K562 (cell line): Measurements from ENCODE around the gene INPP5D. TPM values are rescaled to one million over a fixed set of nuclear protein-coding genes. Genes with fewer than 3 reads are reported as not detected.

Source experiments
- ATAC-seq: fragments of 200-7000 bp; cut with Tn5 transposase; 3 replicates; pipeline ENCODE4 v1.9.1; 2020; ENCODE audit warnings: moderate library complexity
- BruUV-seq: library from RNA; stranded (reverse); fragments of 400-500 nt; replicated peaks from 2 replicates; lab custom pipeline; 2021; lab: Mats Ljungman, UMichigan
- CTCF ChIA-PET: fragments of 300-600 bp; formaldehyde crosslinking; extraction: SDS; loops from one replicate; lab custom pipeline; 2021; ENCODE audit warnings: low intra/inter-chr PET ratio; lab: Yijun Ruan, JAX
- POLR2A ChIA-PET: fragments of 300-600, 350-650 bp; sonication (Branson Sonifier 250); formaldehyde crosslinking; extraction: SDS; loops from one replicate; lab custom pipeline; 2021; ENCODE audit warnings: antibody characterized with exemption, inconsistent platforms; lab: Yijun Ruan, JAX
- DNase-seq, 4 experiments: peaks; one replicate each; pipeline versions ENCODE4 v3.0.0 to v3.0.0-alpha.2; 2011 to 2018; ENCODE audit warnings: low spot score in 3 of 4, mixed read lengths in 3 of 4; ENCODE audit errors: extremely low read depth in 1 of 4
- FAIRE-seq: peaks from 2 replicates; lab custom pipeline; 2011; peaks lifted over from hg19 to GRCh38; lab: Jason Lieb, UNC
- H2AFZ ChIP-seq: 2 replicates; pipeline ENCODE4 v1.6.0; 2011; ENCODE audit warnings: low read depth, low read length, control low read depth, inconsistent platforms
- H3K27ac ChIP-seq: fragments of 200-600 bp; 3 replicates; pipeline ENCODE4 v1.8.0; 2011; ENCODE audit warnings: low read depth, mild to moderate bottlenecking, control low read depth, inconsistent platforms, low read length, moderate library complexity, mixed read lengths; ENCODE audit errors: extremely low read depth
- H3K27me3 ChIP-seq, 2 experiments: fragments of 300-600 bp in 1 of 2; 2 replicates in 1 of 2; 3 replicates in 1 of 2; pipeline versions ENCODE4 v1.6.0 to v1.8.0; 2011; ENCODE audit warnings: inconsistent platforms in 2 of 2, low read length in 2 of 2, mild to moderate bottlenecking in 1 of 2, mixed read lengths in 1 of 2, moderate library complexity in 1 of 2; ENCODE audit not compliant: control insufficient read depth in 2 of 2, insufficient read depth in 2 of 2
- H3K36me3 ChIP-seq: fragments of 300-600 bp; 3 replicates; pipeline ENCODE4 v1.8.0; 2011; ENCODE audit warnings: mild to moderate bottlenecking, low read length, inconsistent platforms; ENCODE audit not compliant: control insufficient read depth, insufficient read depth
- H3K4me1 ChIP-seq, 2 experiments: fragments of 200-600 bp in 1 of 2; replicated peaks in 1 of 2; 2 replicates in 1 of 2; 3 replicates in 1 of 2; pipeline versions ENCODE4 v1.5.1 to v1.8.0; 2011; ENCODE audit warnings: inconsistent platforms in 2 of 2, low read length in 2 of 2, mild to moderate bottlenecking in 1 of 2, mixed read lengths in 1 of 2, moderate library complexity in 1 of 2; ENCODE audit not compliant: control insufficient read depth in 2 of 2, insufficient read depth in 2 of 2
- H3K4me2 ChIP-seq: 2 replicates; pipeline ENCODE4 v1.6.1; 2011; ENCODE audit warnings: low read length, control low read depth, inconsistent platforms, mixed read lengths; ENCODE audit not compliant: insufficient read depth
- H3K4me3 ChIP-seq: fragments of 200-600 bp; sonication (generic), shearing (Covaris generic); 2 replicates; pipeline ENCODE4 v1.5.1; 2016; ENCODE audit warnings: control low read depth, inconsistent platforms
- H3K79me2 ChIP-seq: fragments of 200-600 bp; 3 replicates; pipeline ENCODE4 v1.8.0; 2011; ENCODE audit warnings: low read length, inconsistent platforms; ENCODE audit not compliant: control insufficient read depth, insufficient read depth
- H3K9ac ChIP-seq, 2 experiments: 2 replicates each; pipeline versions ENCODE4 v1.6.0 to v1.6.1; 2011; ENCODE audit warnings: low read depth in 2 of 2, low read length in 2 of 2, control low read depth in 1 of 2, inconsistent platforms in 1 of 2, mild to moderate bottlenecking in 1 of 2, mixed read lengths in 1 of 2; ENCODE audit not compliant: insufficient read depth in 1 of 2
- H3K9me1 ChIP-seq: one replicate; pipeline ENCODE4 v1.6.0; 2011; ENCODE audit warnings: inconsistent platforms, mild to moderate bottlenecking, low read length, moderate library complexity; ENCODE audit not compliant: control insufficient read depth, insufficient read depth
- H3K9me3 ChIP-seq: replicated peaks from 2 replicates; pipeline ENCODE4 v1.5.1; 2011; ENCODE audit warnings: low read depth, low read length, inconsistent platforms; ENCODE audit not compliant: control insufficient read depth, insufficient read depth
- H4K20me1 ChIP-seq: replicated peaks from 2 replicates; pipeline ENCODE4 v1.6.1; 2011; ENCODE audit warnings: low read length, inconsistent platforms, mixed read lengths; ENCODE audit not compliant: control insufficient read depth, insufficient read depth
- ATF1 ChIP-seq, 2 experiments: fragments of 450-650 bp in 1 of 2; IDR thresholded peaks; 2 replicates each; pipeline ENCODE4 v1.6.1; 2016; ENCODE audit warnings: missing compliant biosample characterization in 1 of 2, missing genetic modification characterization in 1 of 2
- GATA2 ChIP-seq: sonication (generic); formaldehyde crosslinking; IDR thresholded peaks from 2 replicates; pipeline ENCODE4 v1.4.0; 2020; ENCODE audit warnings: mild to moderate bottlenecking, missing genetic modification reagents
- ILF3 ChIP-seq: fragments of 450-650 bp; IDR thresholded peaks from 2 replicates; pipeline ENCODE4 v1.6.1; 2018; ENCODE audit warnings: antibody characterized with exemption, mild to moderate bottlenecking, moderate library complexity, borderline replicate concordance
- MIER1 ChIP-seq: fragments of 450-650 bp; IDR thresholded peaks from 2 replicates; pipeline ENCODE4 v1.6.1; 2016; ENCODE audit warnings: antibody characterized with exemption, mild to moderate bottlenecking, low read depth
- TFAP4 ChIP-seq: sonication (generic); formaldehyde crosslinking; IDR thresholded peaks from 2 replicates; pipeline ENCODE4 v1.8.0; 2022; ENCODE audit warnings: missing genetic modification reagents, mild to moderate bottlenecking, moderate library complexity, borderline replicate concordance
- WGBS: fragments of 100-300 bp; shearing (Covaris generic); methylation state at CpG from one replicate; pipeline ENCODE4 v1.1.6; 2016; ENCODE audit warnings: low coverage, mixed read lengths; ENCODE audit not compliant: insufficient coverage; ENCODE audit errors: missing lambda C conversion rate; 5-methylcytosine and 5-hydroxymethylcytosine counted together
- in situ Hi-C: fragments of 300-500 bp; cut with MboI; formaldehyde crosslinking; loops from 4 replicates; pipeline ENCODE4 v1.15.0; 2018; ENCODE audit warnings: inconsistent platforms, mixed read lengths
- intact Hi-C: fragments of 100-400 bp; cut with micrococcal nuclease; formaldehyde crosslinking; loops from 2 replicates; pipeline ENCODE4 v1.14.2; 2022
- polyA plus RNA-seq, 8 experiments: library from polyadenylated mRNA; depleted of rRNA in 4 of 8; stranded (reverse) in 5 of 8; unstranded in 3 of 8; fragments of >200 nt; fragmentation: Nextera tagmentation in 2 of 8; fragmentation: Illumina TruSeq in 1 of 8; extraction: Ambion mirVana in 2 of 8; extraction: Trizol in 1 of 8; gene quantifications; 2 replicates each; pipeline versions ENCODE4 v1.2.1 to v1.2.3, GENCODE V29; 2011 to 2014; ENCODE audit warnings: inconsistent platforms in 1 of 8, missing spikeins in 1 of 8
- total RNA-seq, 7 experiments: library from RNA; depleted of rRNA in 6 of 7; stranded (reverse); fragments of >200 nt in 6 of 7; fragmentation: Illumina TruSeq in 2 of 7; extraction: Trizol in 2 of 7; gene quantifications; 2 replicates each; pipeline versions ENCODE4 v1.2.1 to v1.2.3, GENCODE V29; 2011 to 2021; ENCODE audit warnings: low replicate concordance in 1 of 7
- TF ChIP-seq, protein P1 (sequence below): sonication (generic); formaldehyde crosslinking; IDR thresholded peaks from 2 replicates; pipeline ENCODE4 v1.5.0; 2020; ENCODE audit warnings: missing genetic modification reagents
- TF ChIP-seq, protein P2 (sequence below): sonication (generic); formaldehyde crosslinking; IDR thresholded peaks from 2 replicates; pipeline ENCODE4 v1.8.1; 2023; ENCODE audit warnings: mild to moderate bottlenecking, missing genetic modification reagents, moderate library complexity

INPP5D gene
- total and polyA plus RNA-seq, 9 of the 15 experiments (the other 6 are each of a cell fraction or from before 2014, with no cell fraction given): 0.55 to 6.2 (median 2.2) TPM

DNA sequence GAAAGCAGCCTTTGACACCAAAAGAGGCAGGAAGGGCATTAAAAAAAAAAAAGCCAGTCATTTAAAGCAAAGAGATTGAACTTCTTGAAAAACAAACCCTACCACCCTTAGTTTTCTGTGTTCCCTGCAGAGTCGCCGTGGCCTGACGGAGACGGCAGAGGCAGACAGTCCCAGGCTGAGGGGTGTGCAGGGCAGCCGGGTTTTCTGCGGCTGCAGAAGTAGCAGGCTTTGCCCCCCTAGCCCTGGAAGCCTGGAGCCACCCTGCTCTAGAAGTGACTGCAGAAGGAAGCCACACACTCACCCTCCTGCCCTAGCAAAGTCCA, 2.8 kb downstream of the INPP5D start:
- H3K27ac ChIP-seq: no peak overlapping the region
- TF ChIP-seq MIER1: no peak
- TF ChIP-seq, protein P1, sequence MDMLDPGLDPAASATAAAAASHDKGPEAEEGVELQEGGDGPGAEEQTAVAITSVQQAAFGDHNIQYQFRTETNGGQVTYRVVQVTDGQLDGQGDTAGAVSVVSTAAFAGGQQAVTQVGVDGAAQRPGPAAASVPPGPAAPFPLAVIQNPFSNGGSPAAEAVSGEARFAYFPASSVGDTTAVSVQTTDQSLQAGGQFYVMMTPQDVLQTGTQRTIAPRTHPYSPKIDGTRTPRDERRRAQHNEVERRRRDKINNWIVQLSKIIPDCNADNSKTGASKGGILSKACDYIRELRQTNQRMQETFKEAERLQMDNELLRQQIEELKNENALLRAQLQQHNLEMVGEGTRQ (CRISPR knock-in tag): no peak
- no peak for TF ChIP-seq ATF1 (CRISPR knock-in tag; IDR thresholded peaks at IDR 0.05)
- no peak for TF ChIP-seq ATF1 (tag; IDR thresholded peaks at IDR 0.05)
- TF ChIP-seq, protein P2, sequence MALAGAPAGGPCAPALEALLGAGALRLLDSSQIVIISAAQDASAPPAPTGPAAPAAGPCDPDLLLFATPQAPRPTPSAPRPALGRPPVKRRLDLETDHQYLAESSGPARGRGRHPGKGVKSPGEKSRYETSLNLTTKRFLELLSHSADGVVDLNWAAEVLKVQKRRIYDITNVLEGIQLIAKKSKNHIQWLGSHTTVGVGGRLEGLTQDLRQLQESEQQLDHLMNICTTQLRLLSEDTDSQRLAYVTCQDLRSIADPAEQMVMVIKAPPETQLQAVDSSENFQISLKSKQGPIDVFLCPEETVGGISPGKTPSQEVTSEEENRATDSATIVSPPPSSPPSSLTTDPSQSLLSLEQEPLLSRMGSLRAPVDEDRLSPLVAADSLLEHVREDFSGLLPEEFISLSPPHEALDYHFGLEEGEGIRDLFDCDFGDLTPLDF: no peak
- no peak for TF ChIP-seq TFAP4 (CRISPR knock-in tag)
- no peak for TF ChIP-seq ILF3
- TF ChIP-seq GATA2 (CRISPR knock-in tag): no peak
- TF ChIP-seq, all 486 proteins: peak for 0
- no TSS peak for BruUV-seq
- H3K4me3 ChIP-seq: no peak overlapping the region
- in situ Hi-C loops: no loop called here
- POLR2A ChIA-PET: interaction anchor here (0.6 kb wide), 1 partner anchor 133 kb away, joined by 4 read pairs; no protein-coding TSS in a partner anchor
- CTCF ChIA-PET: no interaction called here
- no peaks in the 10 kb centered on the region for H4K20me1 ChIP-seq
- no peak for FAIRE-seq
- H3K79me2 ChIP-seq: no peaks in the 10 kb centered on the region; the same call in 2 of the 3 replicates
- DNase-seq: no peak
- H3K9ac ChIP-seq: peak overlapping the region in 1 of 2 experiments; percentile 43; a peak in 2 of 4 replicates
- H3K36me3 ChIP-seq: no peaks in the 10 kb centered on the region
- H3K4me2 ChIP-seq: no peak overlapping the region
- WGBS: 96% methylated on average over 5 of the region's 6 CpGs
- no peak for ATAC-seq
- no peaks in the 10 kb centered on the region for H3K27me3 ChIP-seq
- intact Hi-C loops: no loop called here
- peaks cover 13 to 48% of the 10 kb centered on the region in 2 experiments; a peak in 4 of 5 replicates for H3K4me1 ChIP-seq
- no peaks in the 10 kb centered on the region for H3K9me3 ChIP-seq
- no peak overlapping the region for H2AFZ ChIP-seq
- no peaks in the 10 kb centered on the region for H3K9me1 ChIP-seq
